DLD1 (cell line): ENCODE data around the gene KRTCAP2.
"Not testable (repeated sequence)": the region's sequence is repeated elsewhere in the genome, so short reads cannot be mapped to it uniquely, and the experiment has no call there.

Source experiments
- in situ Hi-C: cut with HindIII; loops from 2 replicates; pipeline ENCODE4 v1.10.0; 2017; ENCODE audit warnings: low sequenced_read_pairs

The KRTCAP2 gene

DNA sequence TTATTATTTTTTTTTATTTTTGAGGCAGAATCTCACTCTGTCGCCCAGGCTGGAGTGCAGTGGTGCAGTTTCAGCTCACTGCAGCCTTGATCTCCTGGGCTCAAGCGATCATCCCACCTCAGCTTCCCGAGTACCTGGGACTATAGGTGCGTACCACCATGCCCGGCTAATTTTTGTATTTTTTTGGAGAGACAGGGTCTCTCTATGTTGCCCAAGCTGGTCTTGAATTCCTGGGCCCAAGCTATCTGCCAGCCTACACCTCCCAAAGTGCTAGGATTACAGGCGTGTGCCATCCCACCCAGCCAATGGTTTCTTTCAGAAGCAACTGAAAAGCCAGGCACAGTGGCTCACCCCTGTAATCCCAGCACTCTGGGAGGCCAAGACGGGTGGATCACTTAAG is 2.3 kb downstream of the KRTCAP2 start:
- in situ Hi-C loops, result no loop called here

DNA sequence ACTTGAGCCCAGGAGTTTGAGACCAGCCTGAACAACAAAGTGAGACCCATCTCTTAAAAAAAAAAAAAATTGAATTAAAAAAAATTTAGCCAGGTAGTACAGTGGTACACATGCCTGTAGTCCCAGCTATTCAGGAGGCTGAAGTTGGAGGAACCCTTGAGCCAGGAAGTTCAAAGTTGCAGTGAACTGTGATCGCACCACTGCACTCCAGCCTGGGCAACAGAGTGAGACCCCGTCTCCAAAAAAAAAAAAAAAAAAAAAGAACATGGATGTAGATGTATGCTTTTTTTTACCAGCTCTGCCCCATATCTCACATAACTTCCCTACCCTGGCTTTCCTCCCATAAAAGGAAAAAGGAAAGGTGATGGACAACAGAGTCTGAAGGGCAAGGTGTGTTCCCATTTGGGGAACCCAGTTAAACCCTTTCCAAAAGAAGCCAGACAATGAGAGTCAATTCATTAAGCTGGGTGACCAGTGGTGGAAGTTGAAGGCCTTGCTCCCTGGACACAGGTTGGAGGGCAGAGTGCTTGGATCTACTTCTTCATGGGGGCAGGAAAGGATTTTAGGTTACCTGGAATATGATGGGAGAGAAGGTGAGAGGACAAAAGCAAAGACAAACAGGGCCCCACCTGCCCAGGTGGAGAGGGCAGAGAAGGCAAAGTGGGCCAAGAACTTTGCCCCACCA is 2.9 kb downstream of the KRTCAP2 start:
- in situ Hi-C loops, result no loop called here

DNA sequence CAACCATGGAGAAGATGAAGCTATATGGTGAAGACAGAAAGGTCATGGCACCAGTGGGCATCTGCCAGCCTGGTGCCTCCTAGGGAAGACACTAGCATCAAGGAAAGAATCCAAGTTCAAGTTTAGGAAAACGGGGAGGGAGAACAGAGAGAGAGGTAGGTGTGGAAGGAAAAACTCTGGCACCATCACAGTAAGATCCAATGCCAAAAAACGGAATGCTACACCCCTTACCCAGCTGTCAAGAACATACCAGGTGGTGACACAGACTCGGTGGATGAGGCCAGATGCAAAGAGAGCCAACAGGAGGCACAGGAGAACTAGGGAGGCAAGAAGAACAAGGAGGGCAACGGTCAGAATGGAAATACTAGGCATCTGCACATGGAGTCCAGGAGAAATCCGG is 3.6 kb downstream of the KRTCAP2 start:
- in situ Hi-C loops, result no loop called here

DNA sequence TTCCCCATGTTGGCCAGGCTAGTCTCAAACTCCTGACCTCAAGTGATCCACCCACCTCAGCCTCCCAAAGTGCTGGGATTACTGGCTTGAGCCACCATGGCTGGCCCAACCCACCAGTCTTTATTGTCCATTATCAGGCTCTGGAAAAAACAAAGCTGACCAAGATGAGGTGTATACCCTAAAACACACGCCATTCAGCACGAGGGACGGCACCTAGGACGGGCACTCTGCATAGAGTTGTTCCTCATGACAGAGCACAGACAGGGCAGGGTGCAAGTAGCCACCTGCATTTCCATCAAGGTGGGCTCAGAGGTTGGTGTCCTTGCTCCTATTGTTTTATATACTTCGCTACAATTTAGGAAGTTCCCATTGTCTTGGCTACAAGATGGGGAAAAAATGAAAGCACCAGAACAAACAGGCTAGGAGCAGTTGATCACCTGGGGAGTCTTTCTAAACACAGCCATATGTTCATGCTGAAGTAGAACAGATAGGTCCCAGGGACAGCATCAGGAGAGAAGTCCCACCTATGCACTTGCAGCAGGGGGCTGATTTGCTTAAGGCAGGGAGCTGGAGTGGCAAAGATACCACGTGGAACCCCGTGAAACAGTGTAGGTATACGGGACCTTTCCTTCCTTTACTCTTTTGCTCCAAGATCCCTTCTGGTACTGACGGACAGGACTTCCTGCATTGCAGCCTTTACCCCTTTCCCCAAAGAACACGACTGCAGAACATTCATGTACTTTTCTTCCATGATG is 4.5 kb downstream of the KRTCAP2 start:
- in situ Hi-C loops, result no loop called here

DNA sequence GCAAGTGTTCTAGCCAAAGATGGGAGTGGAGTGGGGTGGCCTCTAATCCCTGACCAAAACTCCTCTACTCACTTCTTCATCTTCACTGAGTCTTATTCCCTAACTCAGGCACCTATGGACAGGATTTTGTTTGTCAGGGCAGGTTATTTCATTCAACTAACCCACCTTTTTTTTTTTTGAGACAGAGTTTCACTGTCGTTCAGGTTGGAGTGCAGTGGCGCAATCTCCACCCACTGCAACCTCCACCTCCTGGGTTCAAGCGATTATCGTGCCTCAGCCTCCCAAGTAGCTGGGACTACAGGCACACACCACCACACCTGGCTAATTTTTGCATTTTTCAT is 5.0 kb downstream of the KRTCAP2 start:
- in situ Hi-C loops, result not testable (repeated sequence)

DNA sequence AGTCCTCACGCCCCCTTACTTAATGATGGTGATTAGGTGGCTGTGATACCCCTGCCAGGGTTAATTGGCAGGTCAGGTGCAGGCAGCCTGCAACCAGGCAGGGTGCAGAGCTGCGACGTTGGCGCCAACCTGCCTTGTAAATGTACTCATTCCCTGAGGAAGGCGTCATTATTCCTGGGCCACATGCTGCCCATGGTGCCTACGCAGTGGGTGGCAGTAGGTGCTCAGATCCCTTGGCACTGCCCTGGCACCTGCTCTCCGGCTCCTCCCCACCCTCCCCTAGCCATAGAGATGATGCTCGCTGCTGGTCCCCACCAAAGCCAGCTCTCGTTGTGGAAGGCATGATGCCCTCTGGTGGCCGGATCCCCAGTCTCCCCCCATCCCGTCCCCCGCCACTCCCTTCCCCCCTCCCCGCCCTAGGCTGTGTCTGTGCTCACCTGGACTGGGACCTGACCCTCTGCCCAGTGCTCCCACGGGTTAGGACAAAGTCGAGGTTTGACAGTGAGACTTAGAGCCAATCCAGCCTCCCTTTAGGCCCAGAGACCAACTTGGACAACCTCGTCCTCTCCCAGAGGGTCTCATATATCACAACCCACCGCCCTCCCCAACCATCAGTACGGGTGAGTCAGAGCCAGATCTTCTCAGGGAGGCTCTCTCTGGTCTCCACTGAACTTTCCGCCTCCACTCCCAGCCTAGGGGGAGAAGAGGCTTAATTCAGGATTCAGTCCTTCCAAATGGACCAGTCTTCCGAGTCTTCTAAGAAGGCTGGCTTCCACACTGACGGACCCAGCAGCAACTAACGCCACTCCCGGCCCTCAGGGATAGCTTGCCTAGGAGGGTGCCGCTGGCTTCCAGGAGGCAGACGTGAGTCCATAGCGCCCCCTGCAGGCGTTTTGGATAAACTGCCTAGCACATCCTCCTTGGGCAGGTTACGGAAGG is 5.7 kb downstream of the KRTCAP2 start:
- in situ Hi-C loops, result no loop called here

DNA sequence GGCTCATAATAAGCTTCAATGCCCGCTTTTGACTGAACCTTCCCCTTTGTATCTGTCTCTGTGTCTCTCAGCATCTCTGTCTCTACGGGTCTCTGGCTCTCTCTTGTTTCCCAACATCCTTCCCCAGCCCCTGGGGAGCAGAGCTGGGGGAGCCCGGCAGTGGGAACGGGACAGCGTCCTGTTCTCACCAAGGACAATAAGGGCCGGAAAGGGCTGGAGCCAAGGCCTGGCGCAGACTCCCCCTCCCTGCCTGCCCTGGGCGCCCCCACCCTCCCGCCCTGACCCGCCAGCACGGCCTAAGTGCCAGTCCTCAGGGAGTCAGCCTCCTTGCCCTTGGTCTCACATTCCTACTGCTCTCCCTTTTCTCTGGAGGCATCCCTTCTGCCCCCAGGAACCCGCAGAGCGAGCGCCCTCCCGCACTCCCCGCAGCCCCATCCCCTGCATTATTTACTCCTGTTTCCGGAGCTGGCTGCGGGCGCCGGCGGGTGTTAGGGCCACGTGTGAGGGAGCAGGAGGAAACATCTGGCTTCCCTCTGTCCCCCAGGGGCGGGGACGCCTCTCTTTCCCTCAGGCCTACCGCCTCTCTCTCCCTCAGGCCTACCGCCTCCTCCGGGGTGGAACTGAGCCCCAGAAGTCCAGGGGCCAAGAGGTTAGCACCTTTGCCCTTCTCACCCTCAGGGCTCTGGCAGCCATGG is 6.5 kb downstream of the KRTCAP2 start:
- in situ Hi-C loops, result no loop called here

DNA sequence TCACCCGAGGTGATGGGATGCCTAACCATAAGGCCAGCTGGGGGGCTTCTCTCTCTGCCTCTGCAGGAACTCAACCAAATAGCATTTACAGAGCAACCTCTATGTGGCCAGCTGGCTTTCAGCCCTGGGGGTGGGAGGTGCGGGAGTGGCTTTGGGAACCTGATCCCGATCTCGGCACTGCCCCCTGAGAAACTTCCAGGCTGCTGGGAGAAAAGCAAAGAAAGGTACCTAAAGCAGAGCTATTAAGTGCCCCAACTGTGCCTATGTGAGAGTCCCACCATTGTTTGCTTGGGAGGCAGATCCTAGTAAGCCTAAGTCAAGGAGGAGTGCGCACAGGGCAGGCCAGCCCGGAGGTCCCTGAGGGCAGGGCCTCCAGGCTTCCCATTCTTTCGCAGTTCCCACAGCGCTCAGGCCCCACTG is 7.0 kb downstream of the KRTCAP2 start:
- in situ Hi-C loops, result no loop called here

DNA sequence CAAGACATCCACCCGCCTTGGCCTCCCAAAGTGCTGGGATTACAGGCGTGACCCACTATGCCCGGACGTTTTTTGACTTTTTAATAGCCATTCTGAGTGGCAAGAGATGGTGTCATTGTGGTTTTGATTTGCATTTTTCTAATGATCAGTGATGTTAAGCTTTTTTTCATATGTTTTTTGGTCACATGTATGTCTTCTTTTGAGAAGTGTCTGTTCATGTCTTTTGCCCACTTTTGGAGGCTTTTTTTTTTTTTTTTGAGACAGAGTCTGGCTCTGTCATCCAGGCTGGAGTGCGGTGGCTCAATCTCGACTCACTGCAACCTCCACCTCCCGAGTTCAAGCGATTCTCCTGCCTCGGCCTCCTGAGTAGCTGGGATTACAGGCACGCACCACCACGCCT is 8.5 kb downstream of the KRTCAP2 start:
- in situ Hi-C loops, result not testable (repeated sequence)

DNA sequence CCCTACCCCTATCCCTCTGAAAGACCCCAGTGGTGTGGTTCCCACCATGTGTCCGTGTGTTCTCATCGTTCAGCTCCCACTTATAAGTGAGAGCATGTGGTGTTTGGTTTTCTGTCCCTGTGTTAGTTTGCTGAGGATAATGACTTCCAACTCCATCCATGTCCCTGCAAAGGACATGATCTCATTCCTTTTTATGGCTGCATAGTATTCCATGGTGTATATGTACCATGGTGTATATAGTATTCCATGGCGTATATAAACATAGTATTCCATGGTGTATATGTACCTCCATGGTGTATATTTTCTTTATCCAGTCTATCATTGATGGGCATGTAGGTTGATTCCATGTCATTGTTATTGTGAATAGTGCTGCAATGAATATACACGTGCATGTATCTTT is 9.3 kb downstream of the KRTCAP2 start:
- in situ Hi-C loops, result not testable (repeated sequence)

DNA sequence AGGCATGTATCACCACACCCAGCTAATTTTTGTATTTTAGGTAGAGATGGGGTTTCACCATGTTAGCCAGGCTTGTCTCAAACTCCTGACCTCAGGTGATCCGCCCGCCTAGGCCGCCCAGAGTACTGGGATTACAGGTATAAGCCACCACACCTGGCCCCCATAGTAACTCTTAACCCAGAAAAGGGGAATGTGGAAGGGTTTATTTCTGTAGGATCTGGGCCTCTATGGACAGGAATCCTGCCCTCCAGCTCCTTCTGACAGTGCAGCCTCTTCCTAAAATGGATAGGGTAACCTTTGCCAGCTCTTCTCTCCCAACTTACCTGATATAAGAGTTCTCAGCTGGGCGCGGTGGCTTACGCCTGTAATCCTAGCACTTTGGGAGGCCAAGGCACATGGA is 10.5 kb downstream of the KRTCAP2 start:
- in situ Hi-C loops, result not testable (repeated sequence)

DNA sequence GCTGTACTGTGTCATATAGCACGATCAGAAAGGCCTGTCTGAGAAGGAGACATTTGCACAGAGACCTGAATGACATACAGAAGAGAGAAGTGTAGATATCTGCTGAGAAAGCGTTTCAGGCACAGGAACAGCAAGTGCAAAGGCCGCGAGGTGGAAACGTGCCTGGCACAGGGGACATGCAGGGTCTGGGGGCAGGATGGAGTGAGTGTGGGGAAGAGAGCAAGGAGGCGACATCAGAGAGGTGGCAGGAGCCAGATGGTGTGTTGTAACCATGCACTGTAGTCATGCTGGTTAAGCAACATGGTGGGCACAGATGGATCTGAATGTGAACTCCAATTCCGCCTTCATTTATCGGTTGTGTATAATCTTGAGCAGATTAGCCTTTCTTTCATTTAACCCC is 13.0 kb downstream of the KRTCAP2 start:
- in situ Hi-C loops, result no loop called here

DNA sequence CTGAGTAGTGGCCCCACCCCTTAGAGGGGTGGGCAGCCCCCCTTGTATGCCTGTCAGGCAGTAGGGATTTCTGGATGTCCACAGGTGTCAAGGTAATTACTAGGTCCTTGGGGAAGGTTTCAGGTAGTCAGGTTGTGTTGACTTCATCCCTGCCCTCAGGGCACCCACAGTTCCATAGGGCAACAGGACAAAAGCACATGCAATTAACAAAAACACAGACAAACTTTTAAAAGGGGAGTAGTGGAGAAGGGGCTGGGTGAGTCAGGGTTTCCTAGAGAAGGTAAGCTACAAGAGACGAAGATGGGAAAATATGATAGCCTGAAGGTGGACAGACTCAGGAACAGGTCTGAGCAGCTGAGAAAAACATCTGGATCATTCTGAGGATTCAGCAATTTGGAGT is 14.1 kb downstream of the KRTCAP2 start:
- in situ Hi-C loops, result no loop called here

DNA sequence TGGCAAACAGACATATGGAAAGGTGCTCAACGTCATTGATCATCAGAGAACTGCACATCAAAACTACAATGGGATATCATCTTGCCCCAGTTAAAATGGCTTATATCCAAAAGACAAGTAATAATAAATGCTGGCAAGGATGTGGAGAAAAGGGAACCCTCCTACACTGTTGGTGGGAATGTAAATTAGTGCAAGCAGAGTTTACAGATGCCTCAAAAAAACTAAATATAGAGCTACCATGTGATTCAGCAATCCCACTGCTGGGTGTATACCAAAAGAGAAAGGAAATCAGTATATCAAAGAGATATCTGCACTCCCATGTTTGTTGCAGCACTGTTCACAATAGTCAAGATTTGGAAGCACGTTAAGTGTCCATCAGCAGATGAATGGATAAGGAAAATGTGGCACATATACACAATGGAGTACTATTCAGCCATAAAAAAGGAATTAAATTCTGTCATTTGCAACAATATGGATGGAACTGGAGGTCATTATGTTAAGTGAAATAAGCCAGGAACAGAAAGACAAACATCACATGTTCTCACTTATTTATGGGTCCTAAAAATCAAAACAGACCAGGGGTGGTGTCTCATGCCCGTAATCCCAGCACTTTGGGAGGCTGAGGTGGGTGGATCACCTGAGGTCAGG is 17.0 kb downstream of the KRTCAP2 start:
- in situ Hi-C loops, result not testable (repeated sequence)

DNA sequence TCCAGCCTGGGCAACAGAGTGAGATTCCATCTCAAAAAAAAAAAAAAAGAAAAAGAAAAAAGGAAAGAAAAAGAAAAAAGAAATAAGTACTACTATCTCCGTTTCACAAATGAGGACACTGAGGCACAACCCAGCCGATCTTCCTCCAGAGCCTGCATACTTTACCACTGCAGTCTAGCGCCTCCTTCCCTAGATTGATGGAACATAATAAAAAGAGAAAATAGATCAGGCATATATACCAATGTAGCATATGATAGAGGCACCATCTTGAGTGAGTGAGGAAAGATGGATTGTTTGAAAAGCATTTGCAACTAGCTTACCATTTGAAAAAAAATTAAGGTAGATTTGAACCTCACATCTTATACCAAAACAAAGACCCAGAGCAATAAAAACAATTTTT is 27.6 kb downstream of the KRTCAP2 start:
- in situ Hi-C loops, result no loop called here

DNA sequence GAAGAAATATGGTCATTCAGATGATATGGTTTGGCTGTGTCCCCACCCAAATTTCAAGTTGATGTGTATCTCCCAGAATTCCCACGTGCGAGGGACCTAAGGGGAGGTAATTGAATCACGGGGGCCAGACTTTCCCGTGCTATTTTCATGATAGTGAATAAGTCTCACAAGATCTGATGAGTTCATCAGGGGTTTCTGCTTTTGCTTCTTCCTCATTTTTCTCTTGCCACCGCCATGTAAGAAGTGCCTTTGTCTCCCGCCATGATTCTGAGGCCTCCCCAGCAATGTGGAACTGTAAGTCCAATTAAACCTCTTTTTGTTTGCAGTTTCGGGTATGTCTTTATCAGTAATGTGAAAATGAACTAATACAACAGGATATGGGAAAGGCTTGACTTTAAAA is 31.4 kb downstream of the KRTCAP2 start:
- in situ Hi-C loops, result no loop called here

DNA sequence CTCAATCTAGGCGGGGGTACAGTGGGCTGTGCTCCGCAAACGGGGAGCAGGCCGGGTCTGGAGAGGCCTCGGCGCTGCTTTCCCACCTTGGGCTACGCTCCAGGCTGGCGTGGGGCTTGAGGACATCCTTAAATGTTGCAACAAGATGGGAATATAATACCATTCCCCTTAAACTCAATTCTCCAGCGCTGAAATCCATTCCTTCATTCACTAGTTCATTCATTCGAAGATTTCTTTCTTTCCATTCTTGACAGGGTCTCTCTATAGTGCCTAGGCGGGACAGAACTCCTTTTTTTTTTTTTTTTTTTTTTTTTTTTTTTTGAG is 32.5 kb downstream of the KRTCAP2 start:
- in situ Hi-C loops, result no loop called here

DNA sequence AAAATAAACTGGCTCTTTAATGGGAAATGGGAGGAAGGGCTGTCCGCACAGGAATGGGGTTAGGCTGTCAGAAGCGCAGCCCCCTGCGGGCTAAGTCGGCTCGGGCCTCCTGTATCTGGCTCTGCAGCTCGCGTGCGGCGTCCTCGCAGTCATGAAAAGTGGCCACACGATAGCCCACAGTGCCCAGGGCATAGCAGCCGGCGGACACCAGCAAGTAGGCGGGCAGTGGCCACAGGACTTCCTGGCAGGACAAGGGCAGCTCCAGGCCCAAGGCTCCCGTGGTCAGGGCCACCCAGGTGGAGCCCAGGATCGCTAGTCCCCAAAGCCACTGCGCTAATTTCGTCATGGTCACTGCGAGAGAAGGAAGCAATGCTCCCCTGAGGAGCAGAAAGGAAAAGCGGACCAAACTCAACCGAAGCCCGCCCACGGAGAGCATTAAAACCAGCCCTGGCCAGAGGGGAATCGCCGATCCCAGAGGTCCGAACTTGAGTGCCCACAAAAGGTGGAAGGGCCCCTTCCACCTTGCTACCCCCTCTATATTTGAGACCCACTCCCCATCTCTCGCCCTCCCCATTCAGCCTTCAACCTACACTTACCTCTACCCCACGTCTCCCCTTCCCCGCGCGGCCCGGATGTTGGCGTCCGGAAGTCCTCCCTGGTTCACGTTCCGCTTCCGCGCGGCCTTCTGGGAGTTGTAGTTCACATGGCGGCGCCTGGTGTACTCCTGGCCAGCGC is 33.0 kb downstream of the KRTCAP2 start, which contains the start of gene DPM3:
Gene DPM3 (minus strand): TSS at position 637 of the 735 bp plus-strand sequence. CDS start 291 bp downstream, at position 346.
- in situ Hi-C loops, result no loop called here

DNA sequence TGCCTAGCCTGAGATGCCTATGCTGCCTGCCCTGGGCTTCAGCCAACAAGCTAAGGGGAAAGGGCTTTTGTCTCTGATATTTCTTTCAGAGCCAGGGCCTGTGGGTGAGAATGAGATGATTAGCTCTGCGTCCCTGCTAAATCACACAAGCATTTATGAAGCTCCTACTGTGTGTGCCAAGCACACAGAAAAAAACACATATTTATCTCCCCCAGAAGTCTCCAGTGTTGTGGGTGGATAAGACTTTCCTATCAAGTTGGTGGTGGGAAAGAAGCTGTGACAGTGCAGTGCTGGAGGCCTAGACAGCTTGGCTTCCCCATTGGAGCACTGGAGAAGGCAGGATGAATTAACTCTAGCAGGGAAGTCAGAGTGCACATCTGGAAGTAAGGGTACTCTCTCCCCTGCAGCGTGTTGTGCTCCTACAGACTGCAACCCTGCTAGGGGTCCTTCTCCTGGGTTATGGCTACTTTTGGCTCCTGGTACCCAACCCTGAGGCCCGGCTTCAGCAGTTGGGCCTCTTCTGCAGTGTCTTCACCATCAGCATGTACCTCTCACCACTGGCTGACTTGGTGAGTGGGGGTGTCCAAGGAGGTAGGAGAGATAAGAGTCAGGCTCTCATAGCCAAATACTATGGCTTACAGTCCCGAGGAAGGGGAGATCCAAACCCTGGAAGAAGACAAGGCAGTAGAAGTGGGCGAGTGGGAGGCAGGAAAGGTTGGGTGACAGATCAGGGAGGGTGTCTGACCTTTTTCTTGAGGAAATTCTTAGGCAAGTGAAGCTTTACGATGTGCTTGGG is 35.8 kb downstream of the KRTCAP2 start:
- in situ Hi-C loops, result no loop called here
